Endothelial cell of umbilical vein (primary cell): ENCODE results near the gene FAM227B. TPM values are rescaled to one million over a fixed set of nuclear protein-coding genes. Genes with fewer than 3 reads are reported as not detected.

ENCODE experiments used
- BruUV-seq: library from RNA; stranded (reverse); fragments of 400-500 nt; replicated peaks from 2 replicates; lab custom pipeline; 2021; lab: Mats Ljungman, UMichigan
- CTCF ChIA-PET: fragments of 300-600, 350-600 bp; sonication (Branson Sonifier 250); formaldehyde crosslinking; loops from one replicate; lab custom pipeline; 2021; ENCODE audit warnings: antibody characterized with exemption, inconsistent platforms; lab: Charles Lee
- POLR2A ChIA-PET: fragments of 300-600, 350-600 bp; sonication (Branson Sonifier 250); formaldehyde crosslinking; loops from one replicate; lab custom pipeline; 2021; ENCODE audit warnings: antibody characterized with exemption, inconsistent platforms; lab: Charles Lee
- DNase-seq: peaks from one replicate; pipeline ENCODE4 v3.0.0-alpha.2; 2011; ENCODE audit warnings: low read depth, low spot score
- FAIRE-seq: peaks from 2 replicates; lab custom pipeline; 2011; peaks lifted over from hg19 to GRCh38; lab: Jason Lieb, UNC
- H2AFZ ChIP-seq: 2 replicates; pipeline ENCODE4 v1.6.0; 2012; ENCODE audit warnings: low read depth, low read length, control low read depth, inconsistent platforms
- H3K27ac ChIP-seq: 2 replicates; pipeline ENCODE4 v1.5.1; 2011; ENCODE audit warnings: low read depth, mild to moderate bottlenecking, control low read depth, low read length, moderate library complexity; ENCODE audit not compliant: insufficient read depth
- H3K27me3 ChIP-seq, 2 experiments: 2 replicates each; pipeline versions ENCODE4 v1.6.0 to v1.6.1; 2011; ENCODE audit warnings: low read length in 2 of 2, mixed read lengths in 1 of 2; ENCODE audit not compliant: control insufficient read depth in 2 of 2, insufficient read depth in 2 of 2
- H3K36me3 ChIP-seq, 2 experiments: 2 replicates in 1 of 2; 3 replicates in 1 of 2; pipeline ENCODE4 v1.5.1; 2011; ENCODE audit warnings: low read length in 2 of 2, mild to moderate bottlenecking in 1 of 2, moderate library complexity in 1 of 2; ENCODE audit not compliant: control insufficient read depth in 2 of 2, insufficient read depth in 2 of 2; ENCODE audit errors: extremely low read depth in 1 of 2
- H3K4me1 ChIP-seq: 3 replicates; pipeline ENCODE4 v1.5.1; 2011; ENCODE audit warnings: mild to moderate bottlenecking, low read length; ENCODE audit not compliant: control insufficient read depth, insufficient read depth; ENCODE audit errors: extremely low read depth
- H3K4me2 ChIP-seq: 2 replicates; pipeline ENCODE4 v1.6.1; 2011; ENCODE audit warnings: low read length, control low read depth, mixed read lengths; ENCODE audit not compliant: insufficient read depth
- H3K4me3 ChIP-seq, 3 experiments: fragments of 200-600 bp in 1 of 3; sonication (generic), shearing (Covaris generic) in 1 of 3; replicated peaks in 1 of 3; 2 replicates each; pipeline ENCODE4 v1.5.1; 2011 to 2016; ENCODE audit warnings: control low read depth in 3 of 3, low read length in 3 of 3, mild to moderate bottlenecking in 2 of 3, inconsistent platforms in 1 of 3, low read depth in 1 of 3, moderate library complexity in 1 of 3; ENCODE audit not compliant: insufficient read depth in 1 of 3
- H3K79me2 ChIP-seq: 2 replicates; pipeline ENCODE4 v1.6.0; 2012; ENCODE audit warnings: low read length, inconsistent platforms; ENCODE audit not compliant: control insufficient read depth, insufficient read depth
- H3K9ac ChIP-seq: replicated peaks from 2 replicates; pipeline ENCODE3; 2011; ENCODE audit warnings: low read length, control low read depth; ENCODE audit not compliant: insufficient read depth; ENCODE audit errors: extremely low read depth
- H3K9me1 ChIP-seq: replicated peaks from 3 replicates; pipeline ENCODE4 v1.6.0; 2011; ENCODE audit warnings: mild to moderate bottlenecking, low read length; ENCODE audit not compliant: control insufficient read depth, insufficient read depth; ENCODE audit errors: extremely low read depth
- H3K9me3 ChIP-seq: replicated peaks from 2 replicates; pipeline ENCODE4 v1.5.1; 2012; ENCODE audit warnings: low read length, inconsistent platforms; ENCODE audit not compliant: control insufficient read depth, insufficient read depth
- H4K20me1 ChIP-seq: replicated peaks from 2 replicates; pipeline ENCODE3; 2011; ENCODE audit warnings: mild to moderate bottlenecking, low read length; ENCODE audit not compliant: control insufficient read depth, insufficient read depth; ENCODE audit errors: extremely low read depth
- CTCF ChIP-seq, 2 donors: IDR thresholded peaks; 1 replicate in 1 of 2; 2 replicates in 1 of 2; pipeline ENCODE4 v1.5.1; 2011; ENCODE audit warnings: low read length in 2 of 2, mild to moderate bottlenecking in 2 of 2, moderate library complexity in 2 of 2, control low read depth in 1 of 2, inconsistent platforms in 1 of 2, low read depth in 1 of 2; ENCODE audit not compliant: insufficient read depth in 1 of 2; ENCODE audit errors: extremely low read depth in 1 of 2
- EZH2 ChIP-seq: IDR thresholded peaks from 2 replicates; pipeline ENCODE4 v1.6.1; 2012; ENCODE audit warnings: borderline replicate concordance, low read depth, mild to moderate bottlenecking, moderate library complexity, low read length, inconsistent platforms; ENCODE audit not compliant: severe bottlenecking
- FOS ChIP-seq: IDR thresholded peaks from 2 replicates; pipeline ENCODE4 v1.6.1; 2011; ENCODE audit warnings: mild to moderate bottlenecking, low read length, moderate library complexity, borderline replicate concordance; ENCODE audit not compliant: insufficient read depth
- GATA2 ChIP-seq: IDR thresholded peaks from 2 replicates; pipeline ENCODE4 v1.7.0; 2011; ENCODE audit warnings: low read depth, mild to moderate bottlenecking, moderate library complexity, mixed read lengths, low read length; ENCODE audit not compliant: insufficient read length, insufficient read depth
- JUN ChIP-seq: IDR thresholded peaks from 2 replicates; pipeline ENCODE4 v1.6.1; 2011; ENCODE audit warnings: borderline replicate concordance, low read depth; ENCODE audit not compliant: insufficient read length, insufficient read depth
- MAX ChIP-seq: IDR thresholded peaks from 2 replicates; pipeline ENCODE4 v1.6.1; 2011; ENCODE audit not compliant: insufficient read depth, insufficient read length
- MYC ChIP-seq: IDR thresholded peaks from one replicate; pipeline ENCODE4 v1.6.1; 2011; ENCODE audit warnings: mild to moderate bottlenecking, low read depth, low read length
- POLR2A ChIP-seq: IDR thresholded peaks from 2 replicates; pipeline ENCODE4 v1.6.1; 2012; ENCODE audit warnings: low read depth, mild to moderate bottlenecking, control low read depth, low read length
- POLR2AphosphoS5 ChIP-seq: IDR thresholded peaks from 2 replicates; pipeline ENCODE4 v1.6.1; 2012; ENCODE audit warnings: low read depth, mild to moderate bottlenecking, control low read depth, low read length, moderate library complexity; ENCODE audit not compliant: insufficient read depth
- dilution Hi-C: fragments of 300-500 bp; cut with MboI; formaldehyde crosslinking; loops from one replicate; pipeline ENCODE4 v1.15.0; 2019; ENCODE audit warnings: low sequenced_read_pairs; ENCODE audit not compliant: extremely low pct_ligation_motif_present
- intact Hi-C: fragments of 100-400 bp; cut with micrococcal nuclease; formaldehyde crosslinking; loops from one replicate; pipeline ENCODE4 v1.10.0; 2022
- polyA plus RNA-seq, 4 experiments: library from polyadenylated mRNA; depleted of rRNA in 3 of 4; stranded (reverse) in 3 of 4; unstranded in 1 of 4; fragments of >200 nt; gene quantifications; 2 replicates each; pipeline versions ENCODE4 v1.2.1 to v1.2.3, GENCODE V29; 2011 to 2012; ENCODE audit warnings: missing spikeins in 1 of 4
- total RNA-seq: library from RNA; stranded (reverse); gene quantifications from 2 replicates; pipeline ENCODE4 v1.2.3, GENCODE V29; 2021

Gene FAM227B
- total and polyA plus RNA-seq, 2 donors (not counting 3 experiments of a cell fraction or from before 2014, with no cell fraction given), result 1.5 to 1.8 TPM

- no peak overlapping the region for H3K9ac ChIP-seq
- ChIA-PET CTCF (interaction anchor here (1.4 kb wide), 1 partner anchor 710 kb away, joined by 3 read pairs; no protein-coding TSS in a partner anchor), POLR2A (no interaction called here)
- intact Hi-C loops (no loop called here), dilution Hi-C loops (no loop called here)
- H3K27me3 ChIP-seq, result no peaks in the 10 kb centered on the region
- FAIRE-seq (no peak), DNase-seq (no peak)
- no peaks in the 10 kb centered on the region for H3K9me3 ChIP-seq
- no peak overlapping the region for H2AFZ ChIP-seq
- H3K4me2 ChIP-seq, result no peak overlapping the region
- no peak overlapping the region for H3K4me3 ChIP-seq
- no peaks in the 10 kb centered on the region for H3K9me1 ChIP-seq
- no peaks in the 10 kb centered on the region for H3K4me1 ChIP-seq
- no peak overlapping the region for H3K27ac ChIP-seq
- no peaks in the 10 kb centered on the region for H4K20me1 ChIP-seq
- no peaks in the 10 kb centered on the region for H3K79me2 ChIP-seq
- H3K36me3 ChIP-seq, result no peaks in the 10 kb centered on the region
- TF ChIP-seq GATA2 (no peak), POLR2AphosphoS5 (no peak), EZH2 (no peak), CTCF (IDR thresholded peaks at IDR 0.05; ENCODE audit: extremely low read depth in 1 of 2, insufficient read depth in 1 of 2, low read depth in 1 of 2, low read length in 2 of 2) (no peak), FOS (no peak), JUN (no peak), MYC (no peak), POLR2A (no peak), MAX (no peak)
- BruUV-seq, result no TSS peak
Measured at GRCh38 chr15:49435174-49435573, 185.4 kb downstream of the FAM227B start.
